Chondrocyte (in vitro differentiated cells): ENCODE data around the gene GRK2. TPM values are rescaled to one million over a fixed set of nuclear protein-coding genes. Genes with fewer than 3 reads are reported as not detected.

ENCODE experiments used
- DNase-seq: peaks from one replicate; pipeline ENCODE4 v3.0.0; 2021; ENCODE audit warnings: mixed read lengths, low spot score
- H3K27ac Mint-ChIP-seq: one replicate; pipeline ENCODE4 v1.8.0; 2021; ENCODE audit warnings: mild to moderate bottlenecking, moderate library complexity, mixed read lengths; ENCODE audit not compliant: unreplicated experiment
- H3K27me3 Mint-ChIP-seq: 2 replicates; pipeline ENCODE4 v1.8.0; 2021; ENCODE audit warnings: low read depth, mixed read lengths
- H3K36me3 Mint-ChIP-seq: 2 replicates; pipeline ENCODE4 v1.8.0; 2021; ENCODE audit warnings: low read depth, mixed read lengths
- H3K4me1 Mint-ChIP-seq: 2 replicates; pipeline ENCODE4 v1.8.0; 2021; ENCODE audit warnings: low read depth, mild to moderate bottlenecking, mixed read lengths
- H3K4me3 Mint-ChIP-seq: one replicate; pipeline ENCODE4 v1.8.0; 2021; ENCODE audit warnings: mild to moderate bottlenecking, moderate library complexity, mixed read lengths; ENCODE audit not compliant: unreplicated experiment
- H3K9me3 Mint-ChIP-seq: 2 replicates; pipeline ENCODE4 v1.8.0; 2021; ENCODE audit warnings: low read depth, mixed read lengths
- CTCF ChIP-seq: fragments of 200-600 bp; sonication (generic); IDR thresholded peaks from 2 replicates; pipeline ENCODE4 v1.5.0; 2021; ENCODE audit warnings: antibody characterized with exemption, mild to moderate bottlenecking, moderate library complexity
- total RNA-seq: library from RNA; stranded (reverse); gene quantifications from 3 replicates; pipeline ENCODE4 v1.2.1, GENCODE V29; 2021

The GRK2 gene
- total RNA-seq, 1 donor from 2014 or later, result 38.3 TPM

- peaks cover 12% of the 10 kb centered on the region for H3K36me3 Mint-ChIP-seq
- H3K9me3 Mint-ChIP-seq, result no peaks in the 10 kb centered on the region
- no peak overlapping the region for H3K27ac Mint-ChIP-seq
- H3K4me3 Mint-ChIP-seq, result no peak overlapping the region
- peak; percentile 68 for DNase-seq
- H3K4me1 Mint-ChIP-seq, result peaks cover 14% of the 10 kb centered on the region
- TF ChIP-seq CTCF, result no peak
- H3K27me3 Mint-ChIP-seq, result no peaks in the 10 kb centered on the region
These were observed 13.5 kb downstream of the GRK2 start for GRCh38 chr11:67279589-67280340.

GRCh38 chr11:67280341-67280787 lies 14.1 kb downstream of the GRK2 start:
- H3K4me1 Mint-ChIP-seq, result peaks cover 14% of the 10 kb centered on the region
- no peak for TF ChIP-seq CTCF
- H3K36me3 Mint-ChIP-seq, result peaks cover 12% of the 10 kb centered on the region
- peak; percentile 65 for DNase-seq
- no peak overlapping the region for H3K4me3 Mint-ChIP-seq
- H3K27me3 Mint-ChIP-seq, result no peaks in the 10 kb centered on the region
- H3K9me3 Mint-ChIP-seq, result no peaks in the 10 kb centered on the region
- H3K27ac Mint-ChIP-seq, result no peak overlapping the region

GRCh38 chr11:67280788-67281551 lies 14.7 kb downstream of the GRK2 start:
- Mint-ChIP-seq H3K4me3 (no peak overlapping the region), H3K9me3 (no peaks in the 10 kb centered on the region), H3K27ac (no peak overlapping the region), H3K36me3 (peaks cover 12% of the 10 kb centered on the region), H3K27me3 (no peaks in the 10 kb centered on the region), H3K4me1 (peaks cover 14% of the 10 kb centered on the region)
- TF ChIP-seq CTCF, result no peak
- DNase-seq, result peak; percentile 91

- TF ChIP-seq CTCF, result no peak
These were observed 15.4 kb downstream of the GRK2 start for GRCh38 chr11:67281552-67282150.

More at GRCh38 chr11:67281552-67282150, 15.4 kb downstream of the GRK2 start:
- Mint-ChIP-seq H3K9me3 (no peaks in the 10 kb centered on the region), H3K4me3 (no peak overlapping the region), H3K36me3 (peaks cover 12% of the 10 kb centered on the region), H3K27me3 (no peaks in the 10 kb centered on the region), H3K4me1 (peaks cover 12% of the 10 kb centered on the region), H3K27ac (no peak overlapping the region)
- DNase-seq, result peak; percentile 85
